ENCODE measurements around the gene RNF213.

The RNF213 gene

DNA sequence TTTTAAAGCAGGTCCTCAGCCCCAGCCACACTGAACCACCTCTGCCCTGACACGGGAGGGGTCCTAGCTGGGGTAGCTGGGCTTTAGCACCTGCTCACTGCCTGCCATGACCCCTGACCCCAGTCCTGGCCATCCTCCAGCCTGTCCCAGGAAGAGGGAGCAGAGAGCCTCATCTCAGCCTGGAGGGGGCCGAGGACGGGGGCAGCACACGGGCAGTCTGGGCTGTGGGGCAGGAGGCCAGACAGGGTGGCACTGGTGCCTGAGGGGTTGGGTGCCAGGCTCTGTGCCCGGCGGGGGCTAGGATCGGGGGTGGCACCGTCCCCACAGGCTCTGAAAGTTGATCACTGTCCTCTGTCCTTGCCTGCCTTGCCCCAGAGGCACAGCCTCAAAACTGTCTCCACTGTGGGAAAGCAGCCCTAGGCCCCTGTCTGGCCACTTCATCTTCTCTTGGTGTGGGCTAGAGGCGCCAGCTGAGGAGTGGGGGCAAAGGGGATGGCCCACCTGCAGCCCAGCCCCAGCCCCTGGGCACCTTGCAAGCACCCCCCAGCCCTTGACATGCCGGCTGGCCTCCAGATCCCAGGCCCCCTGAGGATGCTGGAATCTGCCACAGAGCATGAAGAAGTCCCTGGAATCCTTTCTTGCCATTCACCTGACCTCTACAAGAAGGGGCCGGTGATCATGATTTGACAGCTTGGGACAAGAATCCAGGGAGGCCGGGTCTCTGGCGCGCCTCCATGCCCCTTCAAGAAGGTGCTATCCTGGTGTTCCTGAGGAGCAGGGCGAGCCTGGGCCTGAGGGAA is 170.0 kb downstream of the RNF213 start:
- no peaks in the 10 kb centered on the region for H3K9me3 Mint-ChIP-seq (ENCODE audit: low read depth)
- no peak overlapping the region for H3K27ac Mint-ChIP-seq
- H3K27me3 Mint-ChIP-seq = no peaks in the 10 kb centered on the region
- peaks cover 3% of the 10 kb centered on the region for H3K4me1 Mint-ChIP-seq (ENCODE audit: low read depth)
- no peaks in the 10 kb centered on the region for H3K36me3 Mint-ChIP-seq
- H3K4me3 Mint-ChIP-seq = no peak overlapping the region

DNA sequence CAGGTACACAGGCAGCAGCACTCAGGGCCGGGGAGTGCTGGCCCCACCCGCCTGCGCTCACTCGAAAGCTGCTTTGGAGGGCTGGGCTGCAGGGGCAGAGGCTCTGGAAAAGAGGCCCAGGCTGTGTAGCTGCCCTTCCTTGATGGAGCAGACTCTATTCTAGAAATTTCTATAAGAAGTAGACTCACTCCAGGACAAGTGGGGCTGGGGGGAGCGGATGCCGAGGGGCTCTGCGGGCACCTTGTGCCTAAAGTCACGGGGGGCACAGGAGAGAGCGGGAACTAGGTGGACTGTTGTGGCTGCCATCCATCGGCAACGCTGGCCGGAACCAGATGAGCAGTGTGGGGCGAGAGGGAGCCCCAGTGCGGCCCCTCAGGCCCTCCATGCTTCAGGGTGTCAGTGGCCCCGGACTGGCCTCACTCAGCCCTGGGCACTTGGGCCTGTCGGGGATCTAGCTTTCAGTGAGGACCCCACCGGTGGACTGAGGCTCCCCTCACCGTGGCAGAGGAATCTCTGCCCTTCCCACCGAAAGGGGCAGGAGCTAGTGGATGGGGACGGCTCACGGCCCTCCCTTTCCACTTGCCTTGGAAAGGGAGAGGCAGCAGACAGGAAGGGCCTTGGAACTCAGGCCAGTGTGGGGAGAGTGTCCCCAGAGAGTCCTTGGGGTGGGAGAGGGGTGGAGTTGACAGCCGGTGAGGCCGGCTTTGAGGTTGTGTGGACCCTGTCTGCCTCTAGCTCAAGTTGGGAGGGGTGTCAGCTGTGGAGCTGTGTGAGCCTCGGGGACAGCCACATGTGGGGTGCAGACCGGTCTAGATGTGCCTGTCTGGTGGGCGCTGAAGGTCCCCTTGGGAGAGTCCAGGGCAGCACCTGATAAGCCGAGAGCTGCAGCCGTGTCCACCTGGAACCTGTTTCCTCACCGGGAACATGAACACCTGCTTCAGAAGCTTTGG is 170.9 kb downstream of the RNF213 start:
- Mint-ChIP-seq H3K27ac (no peak overlapping the region), H3K4me1 (ENCODE audit: low read depth) (peaks cover 3% of the 10 kb centered on the region), H3K9me3 (ENCODE audit: low read depth) (no peaks in the 10 kb centered on the region), H3K36me3 (peaks cover 3% of the 10 kb centered on the region), H3K27me3 (no peaks in the 10 kb centered on the region), H3K4me3 (no peak overlapping the region)

DNA sequence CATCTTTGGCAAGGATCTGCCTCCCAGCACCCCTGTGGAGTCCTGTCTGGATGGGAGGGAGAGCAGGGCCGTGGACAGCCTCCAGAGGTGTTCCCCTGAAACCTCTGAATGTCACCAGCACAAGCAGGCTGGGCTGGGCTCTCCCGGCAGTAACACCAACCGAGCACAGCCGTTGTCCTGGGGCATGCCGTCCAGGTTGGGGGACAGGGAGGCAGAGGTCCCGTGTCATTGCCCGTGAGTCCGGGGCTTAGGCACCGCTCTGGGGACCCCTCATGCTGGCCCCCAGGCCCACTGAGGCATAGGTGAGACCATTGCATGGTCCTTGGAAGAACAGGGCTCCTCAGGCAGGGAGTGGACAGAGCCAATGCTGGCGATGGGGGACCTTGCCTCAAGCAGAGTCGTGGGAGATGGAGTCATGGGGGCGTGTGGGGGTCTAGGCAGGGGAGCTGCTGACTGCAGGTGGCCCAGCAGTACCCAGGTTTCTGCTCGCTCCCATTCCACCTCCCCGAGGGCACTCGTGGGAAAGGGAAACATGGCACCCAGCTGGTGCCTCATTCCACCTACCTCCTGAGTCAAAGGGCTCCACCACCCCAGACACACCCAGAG is 171.8 kb downstream of the RNF213 start:
- Mint-ChIP-seq H3K4me1 (ENCODE audit: low read depth) (no peaks in the 10 kb centered on the region), H3K36me3 (peaks cover 3% of the 10 kb centered on the region), H3K27ac (no peak overlapping the region), H3K27me3 (no peaks in the 10 kb centered on the region), H3K9me3 (ENCODE audit: low read depth) (no peaks in the 10 kb centered on the region), H3K4me3 (no peak overlapping the region)

DNA sequence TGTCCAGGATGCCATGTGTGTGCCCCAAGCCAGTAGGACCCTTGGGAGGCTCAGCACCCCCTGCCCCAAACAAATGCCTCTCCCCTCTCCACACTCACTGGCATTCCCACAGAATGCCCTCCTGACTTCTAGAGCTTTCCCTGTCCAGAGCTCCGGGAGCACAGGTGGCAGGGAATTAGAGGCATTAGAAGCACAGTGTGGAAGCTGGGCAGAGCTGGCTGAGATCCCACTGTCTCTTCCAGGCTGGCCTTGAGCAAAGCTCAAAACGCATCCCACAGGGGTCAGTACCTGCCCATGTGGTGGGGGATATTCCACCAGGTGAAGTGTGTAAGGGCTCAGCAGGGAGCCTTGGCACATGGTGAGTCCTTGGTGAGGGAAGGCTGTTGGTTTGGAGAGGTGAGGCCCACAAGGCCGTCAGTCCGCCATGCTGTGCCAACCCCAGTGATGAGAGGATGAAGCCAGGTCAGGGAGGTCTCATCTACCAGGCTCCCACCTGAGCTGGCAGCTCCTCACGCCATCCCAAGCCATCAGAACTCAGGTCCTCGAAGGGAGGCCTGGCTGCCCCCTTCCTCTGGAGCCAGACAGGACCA is 172.4 kb downstream of the RNF213 start:
- H3K27ac Mint-ChIP-seq = no peak overlapping the region
- no peaks in the 10 kb centered on the region for H3K27me3 Mint-ChIP-seq
- no peaks in the 10 kb centered on the region for H3K4me1 Mint-ChIP-seq (ENCODE audit: low read depth)
- H3K36me3 Mint-ChIP-seq = peaks cover 3% of the 10 kb centered on the region
- H3K4me3 Mint-ChIP-seq = no peak overlapping the region
- H3K9me3 Mint-ChIP-seq (ENCODE audit: low read depth) = no peaks in the 10 kb centered on the region

DNA sequence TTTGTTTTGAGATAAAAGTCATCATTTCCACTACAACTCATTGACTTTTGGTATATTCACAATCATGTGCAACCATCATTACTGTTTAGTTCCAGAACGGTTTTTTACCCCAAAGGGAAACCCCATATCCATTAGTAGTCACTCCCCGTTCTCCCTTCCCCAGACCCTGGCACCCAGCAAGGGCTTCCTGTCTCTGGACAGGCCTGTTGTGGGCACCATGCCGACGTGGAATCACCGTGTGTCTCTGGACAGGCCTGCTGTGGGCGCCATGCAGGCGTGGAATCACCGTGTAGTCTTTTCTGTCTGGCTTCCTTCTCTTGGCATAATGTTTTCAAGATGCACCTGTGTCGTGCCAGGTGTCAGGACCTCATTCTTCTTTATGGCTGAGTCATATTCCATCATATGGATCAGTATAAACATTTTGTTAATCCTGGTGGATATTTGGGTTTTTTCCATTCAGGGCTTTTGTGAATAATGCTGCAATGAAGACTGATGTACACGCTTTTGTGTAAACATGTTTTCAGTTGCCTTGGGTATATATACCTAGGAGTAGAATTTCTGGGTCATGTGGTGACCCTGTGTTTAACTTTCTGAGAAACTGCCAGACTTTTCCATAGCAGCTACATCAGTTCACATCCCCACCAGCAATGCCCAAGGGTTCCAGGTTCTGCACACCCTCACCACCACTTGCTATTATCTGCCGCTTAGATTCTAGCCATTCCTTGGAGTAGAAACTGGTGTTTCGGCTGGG is 173.4 kb downstream of the RNF213 start:
- Mint-ChIP-seq H3K4me1 (ENCODE audit: low read depth) (no peaks in the 10 kb centered on the region), H3K27ac (no peak overlapping the region), H3K9me3 (ENCODE audit: low read depth) (no peaks in the 10 kb centered on the region)

DNA sequence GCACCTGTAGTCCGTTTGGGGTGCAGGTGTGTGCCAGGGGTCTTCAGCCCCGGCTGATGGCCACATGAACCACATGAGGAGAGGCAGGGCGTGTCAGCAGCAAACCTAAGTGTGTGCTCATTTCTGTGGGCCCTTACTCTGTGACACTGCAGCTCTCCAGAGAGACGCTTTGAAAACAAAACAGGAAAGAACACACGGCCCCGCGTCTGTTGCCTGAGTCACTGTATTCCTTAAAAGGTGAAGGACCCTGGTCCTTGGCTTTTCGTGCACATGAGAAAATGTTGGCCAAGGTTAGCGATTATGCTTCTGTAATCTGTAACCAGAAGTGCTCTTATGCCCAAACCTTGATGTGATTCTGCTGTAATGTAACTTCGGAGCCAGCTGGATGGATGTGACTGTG is 176.9 kb downstream of the RNF213 start:
- Mint-ChIP-seq H3K4me1 (ENCODE audit: low read depth) (no peaks in the 10 kb centered on the region), H3K36me3 (peaks cover 3% of the 10 kb centered on the region), H3K9me3 (ENCODE audit: low read depth) (no peaks in the 10 kb centered on the region), H3K27ac (no peak overlapping the region), H3K27me3 (no peaks in the 10 kb centered on the region), H3K4me3 (no peak overlapping the region)

More for the DNA sequence above, 173.4 kb downstream of the RNF213 start:
- Mint-ChIP-seq H3K4me3 (no peak overlapping the region), H3K27me3 (no peaks in the 10 kb centered on the region), H3K36me3 (peaks cover 3% of the 10 kb centered on the region)

DNA sequence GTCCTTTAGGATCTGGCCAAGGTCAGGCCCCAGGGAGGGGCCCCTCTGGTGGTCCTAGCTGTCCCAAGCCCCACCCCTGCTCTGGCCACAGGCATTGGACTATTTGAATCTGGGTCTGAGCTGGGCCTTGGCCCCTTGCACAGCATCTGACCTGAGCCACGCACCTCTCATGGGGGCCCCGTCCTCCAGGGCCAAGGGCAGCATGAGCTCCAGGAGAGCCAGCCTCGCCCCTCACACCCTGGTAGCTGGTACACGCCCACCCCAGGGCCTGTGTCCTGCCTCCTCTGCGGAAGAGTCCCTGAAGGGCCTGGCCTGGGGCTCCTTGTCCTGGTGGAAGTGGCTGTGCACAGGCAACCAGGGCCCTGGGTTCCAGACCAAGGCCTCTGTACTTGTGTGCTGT is 178.2 kb downstream of the RNF213 start:
- Mint-ChIP-seq H3K4me1 (ENCODE audit: low read depth) (no peaks in the 10 kb centered on the region), H3K27me3 (no peaks in the 10 kb centered on the region), H3K9me3 (ENCODE audit: low read depth) (no peaks in the 10 kb centered on the region), H3K36me3 (peaks cover 3% of the 10 kb centered on the region), H3K27ac (no peak overlapping the region), H3K4me3 (no peak overlapping the region)

DNA sequence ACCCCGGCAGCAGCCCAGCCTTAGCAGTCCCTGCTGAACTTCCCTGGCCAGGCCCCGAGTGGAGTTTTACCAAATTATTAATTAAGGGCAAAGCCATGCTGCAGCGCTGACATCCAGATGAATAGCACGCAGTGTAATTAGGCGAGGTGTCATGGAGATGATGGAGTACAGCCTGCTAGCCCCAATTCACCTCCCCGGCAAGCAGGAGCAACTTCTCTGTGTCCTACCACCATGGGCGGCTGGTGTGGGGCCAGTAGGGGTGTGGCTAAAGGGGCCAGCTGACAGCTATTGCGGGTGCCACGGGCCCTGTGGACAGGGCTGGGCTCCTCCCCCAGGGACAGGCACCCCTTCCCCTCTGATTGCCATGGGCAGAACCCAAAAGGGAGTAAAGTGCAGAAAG is 178.8 kb downstream of the RNF213 start:
- peaks cover 3% of the 10 kb centered on the region for H3K36me3 Mint-ChIP-seq
- H3K9me3 Mint-ChIP-seq (ENCODE audit: low read depth) = no peaks in the 10 kb centered on the region
- H3K27me3 Mint-ChIP-seq = no peaks in the 10 kb centered on the region
- no peaks in the 10 kb centered on the region for H3K4me1 Mint-ChIP-seq (ENCODE audit: low read depth)
- no peak overlapping the region for H3K27ac Mint-ChIP-seq
- no peak overlapping the region for H3K4me3 Mint-ChIP-seq

DNA sequence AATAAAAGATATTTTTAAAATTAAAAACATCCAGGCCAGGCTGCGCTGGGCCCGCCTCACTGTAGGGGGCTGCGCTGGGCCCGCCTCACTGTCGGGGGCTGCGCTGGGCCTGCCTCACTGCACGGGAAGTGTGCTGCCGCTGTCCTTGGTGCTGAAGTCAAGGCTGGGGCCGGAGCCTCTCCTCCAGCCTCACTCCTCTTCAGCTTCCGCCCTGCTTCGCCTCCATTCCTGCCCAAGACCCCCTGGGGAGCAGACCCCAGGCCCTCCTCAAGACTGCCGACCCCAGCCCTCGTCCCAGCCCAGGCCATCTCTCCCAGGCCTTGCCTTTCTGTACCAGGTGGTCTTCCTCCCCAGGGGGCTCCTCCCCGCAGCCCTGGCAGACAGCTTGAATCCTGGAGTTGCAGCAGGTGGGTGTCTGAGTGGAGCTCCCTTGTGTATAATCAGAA is 180.5 kb downstream of the RNF213 start:
- Mint-ChIP-seq H3K4me3 (no peak overlapping the region), H3K36me3 (peaks cover under 1% of the 10 kb centered on the region)

DNA sequence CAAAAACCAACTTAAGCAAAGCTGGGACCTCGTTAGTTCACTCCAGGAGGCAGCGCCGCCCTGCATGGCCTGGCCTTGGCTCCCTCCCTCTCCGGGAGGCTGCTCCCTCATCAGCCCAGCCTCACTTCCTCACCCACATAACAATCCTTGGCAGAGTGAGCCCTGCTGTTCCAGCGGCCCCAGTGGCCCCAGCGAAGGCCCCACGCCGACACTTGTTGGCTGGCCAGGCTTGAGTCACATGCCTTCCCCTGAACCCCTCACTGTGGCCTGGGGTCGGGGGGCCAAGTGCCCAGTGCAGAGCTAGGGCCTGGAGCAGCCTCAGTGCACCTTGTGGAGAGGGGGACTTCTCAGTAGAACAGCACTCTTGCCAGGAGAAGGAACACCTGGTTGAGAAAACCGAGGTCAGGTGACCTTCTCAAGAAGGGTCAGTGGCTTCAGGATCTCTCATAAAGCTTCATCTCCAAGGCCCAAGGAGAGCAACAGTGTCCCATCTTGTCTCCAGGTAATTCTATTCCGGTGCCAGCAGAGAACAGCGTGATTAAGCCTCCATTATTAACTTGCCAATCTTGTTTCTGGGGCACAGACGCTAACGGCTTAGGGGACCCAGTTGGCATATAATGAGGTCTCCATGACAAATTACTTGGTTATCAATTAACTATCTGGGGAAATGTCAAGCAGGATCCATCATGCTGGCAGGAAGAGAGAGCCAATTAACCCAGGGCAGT is 181.1 kb downstream of the RNF213 start:
- Mint-ChIP-seq H3K9me3 (ENCODE audit: low read depth) (no peaks in the 10 kb centered on the region), H3K27me3 (no peaks in the 10 kb centered on the region), H3K36me3 (no peaks in the 10 kb centered on the region), H3K27ac (no peak overlapping the region), H3K4me1 (ENCODE audit: low read depth) (no peaks in the 10 kb centered on the region), H3K4me3 (no peak overlapping the region)

More for the DNA sequence above, 180.5 kb downstream of the RNF213 start:
- no peaks in the 10 kb centered on the region for H3K9me3 Mint-ChIP-seq (ENCODE audit: low read depth)
- H3K4me1 Mint-ChIP-seq (ENCODE audit: low read depth) = no peaks in the 10 kb centered on the region
- H3K27ac Mint-ChIP-seq = no peak overlapping the region
- no peaks in the 10 kb centered on the region for H3K27me3 Mint-ChIP-seq

DNA sequence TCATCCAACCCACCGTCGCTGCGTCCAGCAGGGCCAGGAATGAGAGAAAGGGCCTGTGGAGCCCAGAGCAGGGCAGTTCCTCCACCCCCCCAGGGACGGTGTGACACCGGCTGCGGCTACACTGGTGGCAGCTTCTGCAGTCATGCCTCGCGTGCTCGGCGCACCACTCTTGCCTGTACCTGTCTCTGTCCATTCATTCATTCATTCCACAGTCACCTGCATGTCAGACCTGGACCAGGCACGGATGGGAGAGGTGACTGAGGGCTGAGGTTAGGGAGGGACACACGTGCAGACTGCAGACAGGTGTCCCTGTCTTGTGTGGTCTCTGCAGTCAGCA is 181.6 kb downstream of the RNF213 start:
- H3K27me3 Mint-ChIP-seq = no peaks in the 10 kb centered on the region
- no peaks in the 10 kb centered on the region for H3K9me3 Mint-ChIP-seq (ENCODE audit: low read depth)
- H3K27ac Mint-ChIP-seq = no peak overlapping the region
- no peak overlapping the region for H3K4me3 Mint-ChIP-seq
- H3K4me1 Mint-ChIP-seq (ENCODE audit: low read depth) = no peaks in the 10 kb centered on the region
- no peaks in the 10 kb centered on the region for H3K36me3 Mint-ChIP-seq

DNA sequence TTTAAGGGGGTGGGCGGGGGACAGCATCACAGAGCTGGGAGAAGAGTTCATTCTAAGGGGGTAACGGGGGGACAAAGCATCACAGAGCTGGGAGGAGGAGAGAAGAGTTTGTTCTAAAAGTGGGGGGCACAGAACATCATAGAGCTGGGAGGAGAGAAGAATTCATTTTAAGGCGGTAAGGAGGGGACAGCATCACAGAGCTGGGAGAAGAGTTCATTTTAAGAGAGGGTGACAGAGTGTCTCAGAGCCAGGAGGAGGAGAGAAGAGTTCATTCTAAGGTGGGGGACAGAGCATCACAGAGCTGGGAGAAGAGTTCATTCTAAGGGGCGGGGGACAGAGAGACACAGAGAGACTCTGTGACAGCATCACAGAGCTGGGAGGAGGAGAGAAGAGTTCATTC is 182.1 kb downstream of the RNF213 start:
- Mint-ChIP-seq H3K36me3 (no peaks in the 10 kb centered on the region), H3K4me3 (no peak overlapping the region), H3K9me3 (ENCODE audit: low read depth) (no peaks in the 10 kb centered on the region), H3K4me1 (ENCODE audit: low read depth) (no peaks in the 10 kb centered on the region), H3K27ac (no peak overlapping the region), H3K27me3 (no peaks in the 10 kb centered on the region)

DNA sequence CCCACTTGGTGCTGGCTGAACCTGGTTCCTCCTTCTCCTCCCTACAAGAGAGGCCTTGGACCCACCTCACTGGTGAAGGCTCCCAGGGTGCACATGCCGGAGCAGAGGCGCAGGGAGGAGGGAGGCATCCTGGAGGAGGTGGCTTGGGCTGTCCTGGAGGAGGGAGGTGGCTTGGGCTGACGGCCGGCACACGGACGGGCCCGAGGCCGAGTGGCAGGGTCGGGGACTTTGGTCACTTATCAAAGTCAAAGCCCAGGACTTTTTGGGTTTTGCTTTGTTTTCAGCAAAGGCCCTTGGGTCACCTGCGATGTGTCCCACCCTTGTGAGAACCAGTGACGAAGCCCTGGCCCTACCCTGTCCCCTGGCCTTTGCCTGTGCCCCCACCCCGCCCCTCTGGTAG is 182.8 kb downstream of the RNF213 start:
- no peaks in the 10 kb centered on the region for H3K4me1 Mint-ChIP-seq (ENCODE audit: low read depth)
- no peaks in the 10 kb centered on the region for H3K27me3 Mint-ChIP-seq
- no peaks in the 10 kb centered on the region for H3K36me3 Mint-ChIP-seq
- H3K27ac Mint-ChIP-seq = no peak overlapping the region
- no peak overlapping the region for H3K4me3 Mint-ChIP-seq
- no peaks in the 10 kb centered on the region for H3K9me3 Mint-ChIP-seq (ENCODE audit: low read depth)
